ENCODE results near the gene MRPL45. TPM values are rescaled to one million over a fixed set of nuclear protein-coding genes. Genes with fewer than 3 reads are reported as not detected.
A peak's percentile ranks its signal among the peaks of the same experiment; 100 is the strongest.

Gene MRPL45
- polyA plus RNA-seq, 1 of the 3 experiments (the other 2 are of a cell fraction): 35.5 TPM

DNA sequence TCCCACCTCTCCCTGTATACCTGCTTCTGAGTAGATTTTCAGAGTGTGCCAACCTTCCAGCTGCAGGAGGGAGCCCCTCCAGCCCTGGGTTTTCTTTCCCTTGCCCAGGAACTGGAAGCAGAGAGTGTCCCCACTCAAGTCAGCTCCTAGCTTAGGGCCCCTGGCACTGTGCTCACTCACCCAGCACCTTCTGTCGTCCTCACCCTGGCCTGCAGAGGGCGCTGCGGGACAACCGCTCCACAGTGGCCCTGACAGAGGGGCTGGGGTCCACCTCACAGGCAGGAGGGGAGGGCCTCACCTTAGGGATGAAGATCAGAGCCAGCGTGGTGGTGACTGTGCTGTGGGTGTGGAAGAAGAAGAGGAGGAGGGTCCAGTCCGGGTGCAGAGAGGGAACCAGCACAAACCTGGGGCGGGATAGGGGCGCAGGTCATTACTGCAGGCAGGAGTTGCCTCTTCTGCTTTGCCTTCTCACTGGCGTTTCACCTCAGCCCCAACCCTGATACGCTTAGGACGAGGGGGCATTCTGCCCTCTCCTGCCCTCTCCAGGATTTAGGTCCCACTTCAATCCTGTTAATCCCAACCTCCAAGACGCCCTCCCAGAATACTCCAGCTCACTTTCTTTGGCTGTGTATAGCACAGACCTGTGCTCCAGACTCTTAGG lies 36.8 kb downstream of the MRPL45 start:
- H3K4me3 ChIP-seq (ENCODE audit: low read depth in 2 of 2, low read length in 1 of 2): no peak overlapping the region; a peak in 1 of 4 replicates
- TF ChIP-seq RAD21 (IDR thresholded peaks at IDR 0.05; ENCODE audit: low read length): peak; percentile 43
- no peak for TF ChIP-seq GATA2 (CRISPR knock-in tag; IDR thresholded peaks at IDR 0.05)
- TF ChIP-seq, protein P1, sequence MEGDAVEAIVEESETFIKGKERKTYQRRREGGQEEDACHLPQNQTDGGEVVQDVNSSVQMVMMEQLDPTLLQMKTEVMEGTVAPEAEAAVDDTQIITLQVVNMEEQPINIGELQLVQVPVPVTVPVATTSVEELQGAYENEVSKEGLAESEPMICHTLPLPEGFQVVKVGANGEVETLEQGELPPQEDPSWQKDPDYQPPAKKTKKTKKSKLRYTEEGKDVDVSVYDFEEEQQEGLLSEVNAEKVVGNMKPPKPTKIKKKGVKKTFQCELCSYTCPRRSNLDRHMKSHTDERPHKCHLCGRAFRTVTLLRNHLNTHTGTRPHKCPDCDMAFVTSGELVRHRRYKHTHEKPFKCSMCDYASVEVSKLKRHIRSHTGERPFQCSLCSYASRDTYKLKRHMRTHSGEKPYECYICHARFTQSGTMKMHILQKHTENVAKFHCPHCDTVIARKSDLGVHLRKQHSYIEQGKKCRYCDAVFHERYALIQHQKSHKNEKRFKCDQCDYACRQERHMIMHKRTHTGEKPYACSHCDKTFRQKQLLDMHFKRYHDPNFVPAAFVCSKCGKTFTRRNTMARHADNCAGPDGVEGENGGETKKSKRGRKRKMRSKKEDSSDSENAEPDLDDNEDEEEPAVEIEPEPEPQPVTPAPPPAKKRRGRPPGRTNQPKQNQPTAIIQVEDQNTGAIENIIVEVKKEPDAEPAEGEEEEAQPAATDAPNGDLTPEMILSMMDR (IDR thresholded peaks at IDR 0.05): peak; percentile 66
- no peak for TF ChIP-seq FOXJ3 (CRISPR knock-in tag; IDR thresholded peaks at IDR 0.05)
- ChIA-PET POLR2A (no interaction called here), CTCF (interaction anchor here (0.7 to 23.5 kb wide), 9 partner anchors 9 to 175 kb away, joined by 3 to 303 read pairs (median 3); partner anchors contain the start of genes GPR179 and SOCS7)
- H3K27ac ChIP-seq (ENCODE audit: low read depth in 2 of 2, low read length in 1 of 2): no peak overlapping the region
- no peak overlapping the region for H3K4me2 ChIP-seq
- H3K27me3 ChIP-seq (ENCODE audit: insufficient read depth): no peaks in the 10 kb centered on the region
- H3K9me3 ChIP-seq: no peaks in the 10 kb centered on the region
- 70% methylated on average over 8 of the region's 12 CpGs for WGBS (ENCODE audit: low lambda C conversion rate)
- H3F3A ChIP-seq (replicated peaks; ENCODE audit: insufficient read depth): no peaks in the 10 kb centered on the region
- H3K9ac ChIP-seq: no peak overlapping the region
- H3K79me2 ChIP-seq (ENCODE audit: insufficient read depth): no peaks in the 10 kb centered on the region
- peak; percentile 78 for DNase-seq
- no peaks in the 10 kb centered on the region; a peak in 1 of 4 replicates for H3K4me1 ChIP-seq (ENCODE audit: control insufficient read depth in 1 of 2, insufficient read depth in 2 of 2, low read depth in 1 of 2, low read length in 1 of 2)
- H2AFZ ChIP-seq (ENCODE audit: low read depth): no peak overlapping the region
- H3K9me2 ChIP-seq: no peaks in the 10 kb centered on the region
- H3K36me3 ChIP-seq (replicated peaks in 1 of 2; ENCODE audit: control insufficient read depth in 1 of 2, insufficient read depth in 2 of 2, low read length in 1 of 2): no peaks in the 10 kb centered on the region
- H4K20me1 ChIP-seq (ENCODE audit: insufficient read depth): no peaks in the 10 kb centered on the region

DNA sequence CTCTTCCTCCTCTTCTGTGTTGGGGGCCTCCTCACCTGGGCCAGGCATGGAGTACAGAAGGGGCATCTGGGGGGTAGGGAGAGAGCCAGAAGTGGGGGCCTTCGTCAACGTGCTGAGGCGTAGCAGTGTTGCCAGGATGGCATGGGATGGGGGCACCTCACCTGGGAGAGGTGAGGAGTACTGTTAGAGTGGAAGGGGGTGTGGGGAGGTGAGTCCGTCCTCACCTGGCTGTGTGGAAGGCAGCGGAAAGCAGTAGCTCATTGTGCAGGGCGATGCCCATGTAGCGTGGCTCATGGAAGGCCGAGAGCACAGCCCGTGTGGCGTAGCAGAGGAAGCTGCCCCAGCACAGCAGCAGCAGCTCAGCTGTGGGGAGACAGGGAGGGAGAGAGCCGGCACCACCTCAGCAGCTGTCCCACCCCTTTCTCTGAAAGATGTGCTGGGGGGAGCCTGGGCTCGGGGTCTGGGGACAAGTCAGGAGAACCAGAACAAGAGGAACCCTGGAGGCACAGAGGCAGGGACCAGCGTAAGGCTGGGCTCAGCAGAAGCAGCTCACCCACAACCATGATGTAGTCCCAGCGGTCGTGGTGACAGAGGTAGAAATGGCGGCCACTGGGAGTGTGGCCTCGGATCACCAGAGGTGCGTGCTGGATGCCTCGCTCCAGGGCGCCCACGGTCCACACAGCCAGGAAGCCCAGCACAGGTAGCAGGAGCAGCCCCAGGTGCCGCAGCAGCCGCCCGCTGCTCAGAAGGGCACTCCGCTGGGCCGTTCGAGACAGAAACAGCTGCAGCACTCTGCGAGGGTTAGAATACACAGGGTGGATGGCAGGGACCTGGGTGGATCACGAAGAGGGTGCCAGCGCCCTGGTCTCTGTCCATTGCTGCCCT lies 37.8 kb downstream of the MRPL45 start:
- Histone ChIP-seq H3K36me3 (replicated peaks in 1 of 2; ENCODE audit: control insufficient read depth in 1 of 2, insufficient read depth in 2 of 2, low read length in 1 of 2) (no peaks in the 10 kb centered on the region), H3F3A (replicated peaks; ENCODE audit: insufficient read depth) (no peaks in the 10 kb centered on the region), H3K79me2 (ENCODE audit: insufficient read depth) (no peaks in the 10 kb centered on the region), H3K9me2 (no peaks in the 10 kb centered on the region), H3K9ac (no peak overlapping the region), H3K4me1 (ENCODE audit: control insufficient read depth in 1 of 2, insufficient read depth in 2 of 2, low read depth in 1 of 2, low read length in 1 of 2) (no peaks in the 10 kb centered on the region; a peak in 1 of 4 replicates), H3K9me3 (no peaks in the 10 kb centered on the region), H2AFZ (ENCODE audit: low read depth) (no peak overlapping the region), H3K4me2 (no peak overlapping the region), H3K27me3 (ENCODE audit: insufficient read depth) (no peaks in the 10 kb centered on the region), H4K20me1 (ENCODE audit: insufficient read depth) (no peaks in the 10 kb centered on the region), H3K4me3 (ENCODE audit: low read depth in 2 of 2, low read length in 1 of 2) (no peak overlapping the region), H3K27ac (ENCODE audit: low read depth in 2 of 2, low read length in 1 of 2) (no peak overlapping the region)
- ChIA-PET POLR2A (no interaction called here), CTCF (interaction anchor here (1.5 to 23.5 kb wide), 4 partner anchors 10 to 74 kb away, joined by 3 to 303 read pairs (median 6); partner anchors contain the start of genes GPR179 and SOCS7)
- WGBS (ENCODE audit: low lambda C conversion rate): 74% methylated on average over 28 of the region's 30 CpGs
- TF ChIP-seq TEAD4 (IDR thresholded peaks at IDR 0.05; ENCODE audit: borderline replicate concordance, insufficient read depth): no peak
- no peak for TF ChIP-seq TAF1 (IDR thresholded peaks at IDR 0.05; ENCODE audit: borderline replicate concordance, low read depth, low read length)
- no peak for TF ChIP-seq RXRA (IDR thresholded peaks at IDR 0.05; ENCODE audit: borderline replicate concordance, low read depth)
- peak; percentile 14 for DNase-seq

Data from SK-N-SH (cell line).